Activated CD4-positive, CD25-positive, alpha-beta regulatory T cell treated with anti-CD3 and anti-CD28 coated beads, Interleukin-2, amount 50 U/mL, for 24 hours (primary cell): ENCODE measurements around the gene IL1RAPL1.

Experiments used
- ATAC-seq, 2 donors: fragments of 150-1000 bp; cut with Tn5 transposase; one replicate each; pipeline ENCODE4 v1.10.0; 2021; ENCODE audit warnings: mild to moderate bottlenecking in 1 of 2, moderate library complexity in 1 of 2

The IL1RAPL1 gene

DNA sequence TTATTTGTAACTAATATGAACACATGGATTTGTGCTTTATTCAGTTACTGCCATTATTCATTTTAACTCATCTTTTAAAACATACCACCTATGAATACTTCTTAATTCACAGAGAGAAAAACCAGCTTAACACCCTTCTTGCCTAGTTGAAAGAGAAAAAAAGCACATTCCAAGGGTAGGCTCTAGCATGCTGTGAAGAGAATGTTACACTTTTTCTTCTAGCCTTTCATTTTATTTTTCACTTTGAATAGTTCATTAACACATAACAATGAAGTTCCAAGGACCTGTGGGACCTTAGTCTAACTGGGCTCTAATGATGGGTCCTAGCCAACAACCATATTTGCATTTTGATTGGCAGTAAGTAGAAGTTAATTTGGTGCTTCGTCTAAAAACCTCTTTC lies 1348.2 kb downstream of the IL1RAPL1 start:
- no peak for ATAC-seq

GRCh38 chrX:29940750-29941149 lies 1353.5 kb downstream of the IL1RAPL1 start:
- ATAC-seq = no peak

GRCh38 chrX:29941287-29941686 lies 1354.0 kb downstream of the IL1RAPL1 start:
- no peak for ATAC-seq

DNA sequence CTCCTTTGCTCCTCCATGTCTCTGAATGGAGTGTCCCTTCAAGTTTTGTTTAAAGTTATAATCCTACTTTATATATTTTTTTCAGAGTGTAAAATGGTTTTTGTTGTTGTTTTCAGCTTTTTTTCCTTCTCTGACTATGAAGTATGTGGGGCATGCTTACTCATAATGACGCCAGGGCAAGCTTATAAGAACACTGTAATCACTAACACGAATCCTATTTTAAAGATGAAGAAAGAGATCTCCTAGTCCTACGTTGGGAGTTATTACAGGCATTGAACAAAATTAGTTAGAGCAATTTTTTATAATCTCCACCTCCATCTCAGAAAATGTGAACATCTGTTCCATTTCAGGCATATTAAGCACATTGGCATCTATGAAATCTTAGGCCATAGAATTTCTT lies 1360.0 kb downstream of the IL1RAPL1 start:
- no peak for ATAC-seq

DNA sequence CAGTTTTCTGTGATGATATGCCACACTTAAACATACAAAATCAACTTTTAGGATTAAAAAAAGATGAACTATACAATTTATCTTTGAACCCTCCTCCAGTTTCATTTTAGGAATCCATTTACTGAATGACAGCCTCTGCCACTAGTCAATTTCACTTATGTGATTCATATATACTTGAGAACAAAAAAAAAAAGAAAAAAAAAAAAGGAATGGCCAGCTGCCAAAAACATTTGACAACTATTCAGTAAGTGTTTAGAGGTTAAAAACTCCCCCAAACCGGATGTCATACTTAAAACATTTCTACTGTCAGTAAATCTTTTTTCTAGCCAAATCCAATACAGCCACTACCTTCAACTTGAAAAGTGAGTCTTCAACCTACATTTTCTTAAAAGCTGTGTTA lies 1361.4 kb downstream of the IL1RAPL1 start:
- ATAC-seq = no peak

- ATAC-seq = no peak
Observed at GRCh38 chrX:29952016-29952415, 1364.8 kb downstream of the IL1RAPL1 start.

GRCh38 chrX:29962061-29962460 lies 1374.8 kb downstream of the IL1RAPL1 start:
- ATAC-seq = no peak

DNA sequence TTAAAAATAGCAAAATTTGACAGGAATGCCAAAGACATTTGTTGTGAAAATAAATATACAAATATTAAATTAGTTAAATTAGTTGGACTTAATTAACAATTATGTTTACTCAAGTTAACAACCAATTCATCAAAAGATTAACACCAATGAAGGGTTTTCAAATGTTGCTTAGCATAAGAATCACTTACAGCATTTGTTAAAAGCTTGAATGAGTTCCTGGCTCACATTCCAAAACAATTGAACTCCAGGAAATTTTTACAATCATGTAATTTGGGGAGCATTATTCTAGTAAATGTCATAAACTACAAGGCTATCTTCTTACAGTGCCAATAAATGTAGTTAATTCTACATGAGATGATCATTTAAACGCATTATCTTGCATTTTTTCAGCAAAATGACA lies 1378.4 kb downstream of the IL1RAPL1 start:
- ATAC-seq = no peak

DNA sequence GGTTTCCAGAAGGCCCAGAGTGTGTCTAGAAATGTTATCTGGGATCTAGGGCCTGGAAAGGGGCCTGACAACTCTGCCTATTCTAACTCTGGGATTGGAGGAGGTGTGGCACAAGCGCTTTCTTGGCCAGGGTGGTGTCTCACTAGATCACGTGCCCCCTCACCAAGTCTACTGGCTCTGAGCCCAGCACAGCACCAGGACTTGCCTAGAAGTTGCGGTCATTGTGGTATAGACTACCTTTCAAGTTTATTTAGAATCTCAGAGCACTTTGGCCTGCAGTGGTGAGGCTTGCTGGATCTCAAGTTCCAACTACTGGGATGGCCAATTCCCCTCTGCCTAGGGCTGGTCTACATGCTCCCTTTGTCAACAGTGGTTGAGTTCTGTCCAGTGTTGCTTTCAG lies 1404.8 kb downstream of the IL1RAPL1 start:
- no peak for ATAC-seq

DNA sequence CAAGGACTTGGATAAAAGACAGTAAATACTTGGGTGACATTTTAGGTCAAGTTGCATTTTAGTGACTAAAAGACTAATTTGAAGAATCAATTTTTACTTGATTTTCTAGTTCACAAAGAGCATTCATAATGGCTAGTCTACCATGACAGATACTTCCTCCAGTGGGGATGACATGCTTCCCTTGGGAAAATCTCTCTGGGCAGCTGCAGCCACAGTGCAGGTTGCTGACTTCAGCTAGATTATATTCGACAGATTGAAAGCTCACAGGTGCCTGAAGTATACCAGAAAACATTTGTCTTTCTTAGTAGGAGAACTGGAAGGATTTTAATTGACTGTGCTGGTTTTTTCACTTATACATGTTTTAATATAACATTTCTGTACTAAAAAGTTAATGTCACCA lies 1418.6 kb downstream of the IL1RAPL1 start:
- ATAC-seq = no peak
